ENCODE data around the gene UBR1. TPM values are rescaled to one million over a fixed set of nuclear protein-coding genes. Genes with fewer than 3 reads are reported as not detected.

UBR1 gene
- total RNA-seq, 1 experiment from 2014 or later: 22.2 TPM

- no peaks in the 10 kb centered on the region for H3K36me3 Mint-ChIP-seq (ENCODE audit: insufficient read depth in 1 of 3, low read depth in 3 of 3)
- Histone ChIP-seq H3K27ac (ENCODE audit: insufficient read length, low read depth, low read length) (no peak overlapping the region), H3K9me3 (ENCODE audit: control insufficient read depth, low read depth, low read length) (no peaks in the 10 kb centered on the region), H2BK12ac (ENCODE audit: insufficient read length, low read depth, low read length) (no peak overlapping the region), H3K18ac (ENCODE audit: insufficient read length, low read depth, low read length) (no peak overlapping the region), H3K4me2 (ENCODE audit: insufficient read depth, insufficient read length, low read length) (no peak overlapping the region), H2BK15ac (ENCODE audit: low read depth, low read length) (no peak overlapping the region), H3K56ac (ENCODE audit: insufficient read length, low read depth, low read length) (no peak overlapping the region), H3K23ac (ENCODE audit: insufficient read length, low read depth, low read length) (no peak overlapping the region), H2BK120ac (ENCODE audit: low read depth, low read length, poor library complexity, severe bottlenecking) (no peak overlapping the region), H3T11ph (ENCODE audit: low read length) (no peak overlapping the region), H4K91ac (ENCODE audit: insufficient read length, low read depth, low read length) (no peak overlapping the region), H3K79me2 (ENCODE audit: insufficient read depth, low read length) (no peaks in the 10 kb centered on the region), H2BK20ac (ENCODE audit: low read depth, low read length, poor library complexity, severe bottlenecking) (no peak overlapping the region), H2AFZ (ENCODE audit: low read length) (no peak overlapping the region), H3K79me1 (ENCODE audit: insufficient read depth, low read depth, low read length, poor library complexity, severe bottlenecking) (no peaks in the 10 kb centered on the region), H3K14ac (ENCODE audit: insufficient read depth, low read length) (no peak overlapping the region), H3K23me2 (ENCODE audit: insufficient read length, low read depth, low read length, poor library complexity, severe bottlenecking) (no peaks in the 10 kb centered on the region), H4K8ac (replicated peaks; ENCODE audit: insufficient read length, low read depth, low read length) (no peak overlapping the region), H3K4ac (ENCODE audit: low read depth, low read length) (no peak overlapping the region), H2AK5ac (ENCODE audit: insufficient read length, low read length) (no peak overlapping the region), H4K20me1 (ENCODE audit: control insufficient read depth, insufficient read depth, insufficient read length) (no peaks in the 10 kb centered on the region), H3K9ac (ENCODE audit: extremely low read depth, insufficient read length, low read length) (no peak overlapping the region), H2BK5ac (ENCODE audit: insufficient read length, low read length) (no peak overlapping the region), H3K27me3 (ENCODE audit: insufficient read depth, low read length) (no peaks in the 10 kb centered on the region), H4K5ac (ENCODE audit: insufficient read length, low read depth, low read length) (no peak overlapping the region), H3K4me1 (ENCODE audit: insufficient read depth, low read length) (no peaks in the 10 kb centered on the region)
- no peak for TF ChIP-seq CTCF (conservative IDR thresholded peaks at IDR 0.05)
- H3K27ac Mint-ChIP-seq: no peak overlapping the region
- H3K4me3 Mint-ChIP-seq: no peak overlapping the region
- no peaks in the 10 kb centered on the region for H3K9me3 Mint-ChIP-seq
- no peaks in the 10 kb centered on the region for H3K4me1 Mint-ChIP-seq
- H3K27me3 Mint-ChIP-seq (ENCODE audit: low read depth): no peaks in the 10 kb centered on the region
- WGBS (ENCODE audit: extremely low coverage, insufficient read length, low lambda C conversion rate): no CpG with 5 or more reads among the region's 7 CpGs
- no peak for DNase-seq
Observed at GRCh38 chr15:42931702-42932486, 173.9 kb downstream of the UBR1 start.
